Measurements from ENCODE around the gene PHACTR1.
"Not testable (repeated sequence)": the region's sequence is repeated elsewhere in the genome, so short reads cannot be mapped to it uniquely, and the experiment has no call there.

PHACTR1 gene

GRCh38 chr6:13147782-13148181 lies 431.2 kb downstream of the PHACTR1 start:
- DNase-seq (ENCODE audit: low spot score) (no peak), FAIRE-seq (no peak)

GRCh38 chr6:13152764-13153163 lies 436.2 kb downstream of the PHACTR1 start:
- FAIRE-seq, result no peak

GRCh38 chr6:13156381-13156780 lies 439.8 kb downstream of the PHACTR1 start:
- FAIRE-seq, result no peak
- no peak for DNase-seq (ENCODE audit: low spot score)

More at GRCh38 chr6:13152764-13153163, 436.2 kb downstream of the PHACTR1 start:
- DNase-seq (ENCODE audit: low spot score), result no peak

- FAIRE-seq, result no peak
- DNase-seq (ENCODE audit: low spot score), result no peak
These were observed 440.7 kb downstream of the PHACTR1 start for GRCh38 chr6:13157293-13157692.

GRCh38 chr6:13159300-13159699 lies 442.7 kb downstream of the PHACTR1 start:
- FAIRE-seq (no peak), DNase-seq (ENCODE audit: low spot score) (no peak)

- not testable (repeated sequence) for DNase-seq (ENCODE audit: low spot score); FAIRE-seq
These were observed 443.3 kb downstream of the PHACTR1 start for GRCh38 chr6:13159822-13160221.

GRCh38 chr6:13163161-13163944 lies 446.8 kb downstream of the PHACTR1 start:
- DNase-seq (ENCODE audit: low spot score) (no peak), FAIRE-seq (no peak)

- DNase-seq (ENCODE audit: low spot score), result no peak
- FAIRE-seq, result no peak
These were observed 447.7 kb downstream of the PHACTR1 start for GRCh38 chr6:13164291-13164690.

GRCh38 chr6:13165502-13166172 lies 449.1 kb downstream of the PHACTR1 start:
- FAIRE-seq, result no peak
- no peak for DNase-seq (ENCODE audit: low spot score)

- DNase-seq (ENCODE audit: low spot score), result no peak
- FAIRE-seq, result no peak
These were observed 449.7 kb downstream of the PHACTR1 start for GRCh38 chr6:13166269-13166668.

GRCh38 chr6:13166916-13167315 lies 450.3 kb downstream of the PHACTR1 start:
- no peak for FAIRE-seq

GRCh38 chr6:13172291-13172690 lies 455.7 kb downstream of the PHACTR1 start:
- no peak for DNase-seq (ENCODE audit: low spot score)
- FAIRE-seq, result no peak

More at GRCh38 chr6:13166916-13167315, 450.3 kb downstream of the PHACTR1 start:
- DNase-seq (ENCODE audit: low spot score), result no peak

- DNase-seq (ENCODE audit: low spot score) (no peak), FAIRE-seq (no peak)
These were observed 458.5 kb downstream of the PHACTR1 start for GRCh38 chr6:13175087-13175486.

- no peak for FAIRE-seq
- DNase-seq (ENCODE audit: low spot score), result no peak
These were observed 459.2 kb downstream of the PHACTR1 start for GRCh38 chr6:13175759-13176158.

GRCh38 chr6:13177664-13178063 lies 461.1 kb downstream of the PHACTR1 start:
- DNase-seq (ENCODE audit: low spot score), result no peak
- FAIRE-seq, result no peak

- no peak for DNase-seq (ENCODE audit: low spot score)
These were observed 461.5 kb downstream of the PHACTR1 start for GRCh38 chr6:13178107-13178506.

GRCh38 chr6:13180538-13180937 lies 464.0 kb downstream of the PHACTR1 start:
- FAIRE-seq, result no peak
- DNase-seq (ENCODE audit: low spot score), result no peak

More at GRCh38 chr6:13178107-13178506, 461.5 kb downstream of the PHACTR1 start:
- FAIRE-seq, result peak; percentile 20

GRCh38 chr6:13181393-13181792 lies 464.8 kb downstream of the PHACTR1 start:
- DNase-seq (ENCODE audit: low spot score), result no peak
- FAIRE-seq, result no peak

GRCh38 chr6:13183415-13184088 lies 467.0 kb downstream of the PHACTR1 start:
- no peak for DNase-seq (ENCODE audit: low spot score)
- FAIRE-seq, result no peak

GRCh38 chr6:13184089-13184468 lies 467.5 kb downstream of the PHACTR1 start:
- no peak for FAIRE-seq
- DNase-seq (ENCODE audit: low spot score), result no peak

GRCh38 chr6:13184547-13184946 lies 468.0 kb downstream of the PHACTR1 start:
- DNase-seq (ENCODE audit: low spot score) (no peak), FAIRE-seq (no peak)

- FAIRE-seq (no peak), DNase-seq (ENCODE audit: low spot score) (no peak)
These were observed 470.3 kb downstream of the PHACTR1 start for GRCh38 chr6:13186861-13187260.
